NCI-H1694 treated with DMSO at 0.1 percent for 48 hours (cell line): ENCODE measurements around the gene MAML2.

ENCODE experiments used
- DNase-seq: peaks from one replicate; lab custom pipeline; 2025; lab: John Stamatoyannopoulos, UW

Gene MAML2

DNA sequence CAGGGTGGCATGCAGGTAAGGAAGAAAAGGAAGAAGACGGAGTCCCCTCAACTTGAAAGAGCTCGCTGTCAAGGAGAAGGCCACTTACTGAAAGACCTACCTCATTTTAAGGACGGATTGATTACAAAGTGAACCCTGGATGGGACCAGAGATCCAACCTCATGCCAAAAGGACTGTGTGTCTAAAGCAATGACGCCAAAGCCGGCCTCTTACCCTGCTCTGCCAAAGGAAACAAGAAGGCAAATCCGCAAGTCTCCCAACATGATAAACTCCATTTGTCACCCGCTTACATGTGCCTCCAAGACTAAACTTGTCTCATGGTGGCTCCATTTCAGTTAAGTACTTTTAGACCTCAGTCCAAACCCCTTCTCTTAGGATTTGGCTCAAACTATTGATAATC is 270.4 kb downstream of the MAML2 start:
- no peak for DNase-seq

- DNase-seq, result no peak
Measured at GRCh38 chr11:96070453-96070852, 272.5 kb downstream of the MAML2 start.

- DNase-seq, result no peak
Measured at GRCh38 chr11:96067160-96067559, 275.8 kb downstream of the MAML2 start.

GRCh38 chr11:96065379-96065778 is 277.6 kb downstream of the MAML2 start:
- no peak for DNase-seq

GRCh38 chr11:96063886-96064285 is 279.1 kb downstream of the MAML2 start:
- no peak for DNase-seq

DNA sequence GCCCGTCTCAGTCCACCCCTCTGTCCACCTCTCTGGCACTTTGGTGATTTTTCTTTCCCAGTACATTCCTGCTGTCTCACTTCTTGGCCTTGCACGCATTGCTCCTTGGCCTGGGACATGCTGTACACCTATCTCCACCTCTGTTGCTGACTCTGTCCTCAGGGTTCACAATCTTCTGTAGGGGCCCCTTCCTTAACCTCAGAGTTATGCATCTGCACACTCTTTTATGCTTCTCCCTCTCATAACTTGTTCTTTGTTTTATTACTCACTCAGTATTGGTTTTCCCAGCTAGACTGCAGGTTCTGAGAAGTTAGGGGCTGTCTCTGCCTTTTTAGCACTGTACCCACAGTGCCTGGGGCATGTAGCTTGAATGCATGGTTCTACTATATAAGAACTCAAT is 279.9 kb downstream of the MAML2 start:
- no peak for DNase-seq

GRCh38 chr11:96062134-96062533 is 280.9 kb downstream of the MAML2 start:
- DNase-seq, result no peak

- DNase-seq, result no peak
Measured at GRCh38 chr11:96061730-96062129, 281.3 kb downstream of the MAML2 start.

GRCh38 chr11:96061069-96061468 is 281.9 kb downstream of the MAML2 start:
- DNase-seq, result no peak

GRCh38 chr11:96057502-96057901 is 285.5 kb downstream of the MAML2 start:
- no peak for DNase-seq

- DNase-seq, result no peak
Measured at GRCh38 chr11:96056576-96056975, 286.4 kb downstream of the MAML2 start.

DNA sequence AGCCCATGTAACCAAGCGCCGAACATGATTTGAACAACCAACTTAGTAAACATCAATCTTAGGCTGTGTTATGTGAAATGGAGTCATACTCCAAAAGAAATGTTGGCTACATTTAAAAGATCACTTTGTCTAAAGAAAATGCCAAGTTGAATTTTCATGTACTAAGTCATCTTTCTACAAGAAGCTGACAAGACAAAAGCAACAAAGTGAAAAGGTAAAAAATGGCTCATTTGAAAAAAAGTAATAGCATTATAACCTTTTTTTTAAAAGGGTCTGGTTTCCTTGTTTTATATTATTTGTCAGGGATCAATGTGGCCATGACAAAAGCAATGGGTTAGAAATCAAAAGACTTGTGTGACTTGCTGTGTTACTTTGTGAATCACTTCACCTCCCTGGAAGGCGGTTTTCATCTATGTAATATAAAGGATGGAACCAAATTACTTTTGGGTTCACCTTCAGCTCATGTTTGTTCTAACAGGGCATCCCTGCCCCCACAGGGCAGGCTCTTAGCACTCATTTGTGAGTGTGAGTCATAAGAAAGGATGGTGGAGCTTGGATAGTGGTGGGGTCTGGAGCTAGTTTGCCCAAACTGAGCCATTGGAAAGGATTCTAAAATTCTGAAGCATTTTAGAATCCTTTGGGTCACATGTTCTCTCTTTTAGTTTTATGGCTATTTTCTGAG is 287.1 kb downstream of the MAML2 start:
- DNase-seq, result no peak

DNA sequence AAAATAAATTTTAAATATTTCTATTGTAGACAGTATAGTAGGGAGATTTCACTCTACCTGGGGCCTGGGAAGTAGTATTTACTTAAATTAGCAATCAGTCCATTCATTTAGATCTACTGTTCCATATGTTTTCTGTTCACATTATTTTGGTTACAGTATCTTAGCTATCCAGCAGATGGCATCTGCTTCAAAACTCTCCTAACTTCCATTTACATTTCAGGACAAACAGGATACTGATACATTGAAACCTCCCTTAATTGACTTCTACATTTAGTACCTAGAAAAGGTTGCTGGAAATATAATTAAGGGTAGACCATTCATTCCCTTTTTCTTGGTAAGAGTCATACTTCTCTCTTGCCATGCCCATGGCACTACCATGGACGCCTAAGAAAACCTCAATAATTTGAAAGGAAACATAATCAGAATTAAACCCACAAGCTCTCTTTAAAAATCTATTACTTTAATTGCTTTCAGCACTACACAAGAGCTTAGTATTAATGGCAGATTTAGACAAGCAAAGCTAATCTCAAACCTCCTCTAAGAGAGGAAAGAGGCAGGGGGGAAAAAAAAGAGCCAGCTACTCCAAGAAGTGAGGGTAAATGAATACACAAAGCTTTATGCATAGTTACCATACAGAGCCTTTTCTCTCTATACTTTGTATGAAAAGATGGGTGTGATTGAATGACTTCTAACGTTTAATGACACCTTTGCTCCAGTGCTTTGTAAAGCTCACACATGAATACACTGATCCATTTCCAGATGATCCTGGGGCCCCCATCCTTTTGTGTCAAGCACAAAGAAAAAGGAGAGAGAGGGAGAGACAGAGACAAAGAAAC is 287.9 kb downstream of the MAML2 start:
- peak; percentile 3 for DNase-seq

DNA sequence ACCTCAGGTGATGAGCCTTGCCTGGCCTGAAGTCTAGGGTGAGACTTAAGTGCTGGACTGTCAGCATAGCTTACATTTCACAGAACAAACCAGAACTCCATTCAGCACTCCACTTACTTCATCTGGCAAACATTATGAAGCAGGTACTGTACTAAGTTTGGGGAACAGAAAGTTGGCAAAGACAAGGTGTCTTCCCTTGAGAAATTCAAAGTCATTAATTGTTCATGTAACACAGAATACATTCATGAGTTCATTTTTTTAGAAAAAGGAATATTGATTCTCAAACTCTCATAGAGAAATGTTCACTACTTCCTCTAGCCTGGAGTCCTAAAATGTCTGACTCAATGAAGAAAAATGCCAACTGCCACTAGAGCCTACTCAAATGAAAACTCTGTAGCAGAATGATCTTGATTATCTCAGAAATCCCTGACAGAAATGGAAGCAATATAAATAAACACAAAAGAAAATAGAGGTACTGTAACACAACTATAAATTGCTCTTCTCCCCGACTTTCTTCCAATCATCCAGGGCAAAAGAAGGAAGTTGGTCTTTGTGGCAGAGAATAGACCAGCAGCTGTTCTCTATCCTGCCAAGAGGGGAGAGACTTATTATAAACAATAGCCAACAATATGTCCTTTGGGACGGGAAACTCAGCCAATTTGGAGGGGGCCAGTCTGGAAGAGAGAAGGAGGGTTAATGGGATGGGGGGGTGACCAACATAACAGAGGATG is 289.9 kb downstream of the MAML2 start:
- no peak for DNase-seq

- DNase-seq, result no peak
Measured at GRCh38 chr11:96051820-96052219, 291.2 kb downstream of the MAML2 start.

- DNase-seq, result no peak
Measured at GRCh38 chr11:96050435-96051182, 292.4 kb downstream of the MAML2 start.

GRCh38 chr11:96049426-96049825 is 293.6 kb downstream of the MAML2 start:
- DNase-seq, result no peak

GRCh38 chr11:96045622-96046456 is 297.2 kb downstream of the MAML2 start:
- DNase-seq, result peak; percentile 45

GRCh38 chr11:96044747-96045146 is 298.2 kb downstream of the MAML2 start:
- no peak for DNase-seq

DNA sequence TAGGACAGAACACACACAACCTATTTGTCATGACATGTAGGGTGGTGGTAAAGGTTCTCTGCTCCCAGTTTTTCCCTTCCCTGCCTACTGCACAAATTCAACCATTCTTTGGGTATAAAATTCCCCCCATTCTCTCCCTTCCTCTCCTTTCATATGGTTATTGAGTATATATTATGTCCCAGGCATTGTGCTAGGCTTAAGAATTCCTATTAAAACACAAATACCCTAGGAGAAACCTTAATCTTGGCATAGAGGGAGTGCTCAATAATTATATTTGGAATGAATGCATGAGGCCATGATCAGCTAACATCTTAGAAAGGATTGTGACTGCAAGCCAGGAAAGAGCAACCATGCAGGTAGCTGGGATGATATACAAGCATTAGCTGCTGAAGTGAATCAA is 298.7 kb downstream of the MAML2 start:
- DNase-seq, result no peak

- no peak for DNase-seq
Measured at GRCh38 chr11:96043291-96043690, 299.7 kb downstream of the MAML2 start.
